WERI-Rb-1 (cell line): Measurements from ENCODE around the gene AOC3.

Source experiments
- DNase-seq: peaks from one replicate; pipeline ENCODE4 v3.0.0-alpha.2; 2020
- H3K27ac ChIP-seq: fragments of 250-450 bp; sonication (Bioruptor Pico); 2 replicates; pipeline ENCODE4 v1.5.1; 2020; ENCODE audit warnings: mild to moderate bottlenecking, moderate library complexity
- H3K27me3 ChIP-seq: fragments of 250-450 bp; sonication (Bioruptor Pico); 2 replicates; pipeline ENCODE4 v1.5.1; 2021; ENCODE audit warnings: mild to moderate bottlenecking, low read depth, moderate library complexity; ENCODE audit not compliant: insufficient read depth, severe bottlenecking
- H3K36me3 ChIP-seq: fragments of 250-450 bp; sonication (Bioruptor Pico); 2 replicates; pipeline ENCODE4 v1.5.1; 2020; ENCODE audit warnings: mild to moderate bottlenecking, moderate library complexity
- H3K4me3 ChIP-seq: 2 replicates; pipeline ENCODE4 v1.5.1; 2011; ENCODE audit warnings: low read depth, mild to moderate bottlenecking, control low read depth, low read length
- H3K9me3 ChIP-seq: fragments of 250-450 bp; sonication (Bioruptor Pico); 2 replicates; pipeline ENCODE4 v1.5.1; 2021; ENCODE audit warnings: mild to moderate bottlenecking, moderate library complexity; ENCODE audit not compliant: severe bottlenecking
- TF ChIP-seq, protein P1 (sequence below): IDR thresholded peaks from 2 replicates; pipeline ENCODE4 v1.5.1; 2011; ENCODE audit warnings: low read depth, mild to moderate bottlenecking, control low read depth, inconsistent platforms, low read length

Gene AOC3

DNA sequence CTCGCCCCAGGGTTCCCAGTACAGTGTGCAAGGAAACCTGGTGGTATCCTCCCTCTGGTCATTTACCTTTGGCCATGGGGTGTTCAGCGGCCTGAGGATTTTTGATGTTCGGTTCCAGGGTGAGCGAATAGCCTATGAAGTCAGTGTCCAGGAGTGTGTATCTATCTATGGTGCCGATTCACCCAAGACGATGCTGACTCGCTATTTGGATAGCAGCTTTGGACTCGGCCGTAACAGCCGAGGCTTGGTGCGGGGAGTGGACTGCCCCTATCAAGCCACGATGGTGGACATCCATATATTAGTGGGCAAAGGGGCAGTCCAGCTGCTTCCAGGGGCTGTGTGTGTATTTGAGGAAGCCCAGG lies 5.5 kb upstream of the AOC3 start:
- H3K27ac ChIP-seq, result no peak overlapping the region
- H3K4me3 ChIP-seq, result no peak overlapping the region
- DNase-seq, result no peak
- no peaks in the 10 kb centered on the region for H3K27me3 ChIP-seq
- H3K9me3 ChIP-seq, result no peaks in the 10 kb centered on the region
- H3K36me3 ChIP-seq, result peaks cover 49% of the 10 kb centered on the region
- TF ChIP-seq, protein P1, sequence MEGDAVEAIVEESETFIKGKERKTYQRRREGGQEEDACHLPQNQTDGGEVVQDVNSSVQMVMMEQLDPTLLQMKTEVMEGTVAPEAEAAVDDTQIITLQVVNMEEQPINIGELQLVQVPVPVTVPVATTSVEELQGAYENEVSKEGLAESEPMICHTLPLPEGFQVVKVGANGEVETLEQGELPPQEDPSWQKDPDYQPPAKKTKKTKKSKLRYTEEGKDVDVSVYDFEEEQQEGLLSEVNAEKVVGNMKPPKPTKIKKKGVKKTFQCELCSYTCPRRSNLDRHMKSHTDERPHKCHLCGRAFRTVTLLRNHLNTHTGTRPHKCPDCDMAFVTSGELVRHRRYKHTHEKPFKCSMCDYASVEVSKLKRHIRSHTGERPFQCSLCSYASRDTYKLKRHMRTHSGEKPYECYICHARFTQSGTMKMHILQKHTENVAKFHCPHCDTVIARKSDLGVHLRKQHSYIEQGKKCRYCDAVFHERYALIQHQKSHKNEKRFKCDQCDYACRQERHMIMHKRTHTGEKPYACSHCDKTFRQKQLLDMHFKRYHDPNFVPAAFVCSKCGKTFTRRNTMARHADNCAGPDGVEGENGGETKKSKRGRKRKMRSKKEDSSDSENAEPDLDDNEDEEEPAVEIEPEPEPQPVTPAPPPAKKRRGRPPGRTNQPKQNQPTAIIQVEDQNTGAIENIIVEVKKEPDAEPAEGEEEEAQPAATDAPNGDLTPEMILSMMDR, result no peak

DNA sequence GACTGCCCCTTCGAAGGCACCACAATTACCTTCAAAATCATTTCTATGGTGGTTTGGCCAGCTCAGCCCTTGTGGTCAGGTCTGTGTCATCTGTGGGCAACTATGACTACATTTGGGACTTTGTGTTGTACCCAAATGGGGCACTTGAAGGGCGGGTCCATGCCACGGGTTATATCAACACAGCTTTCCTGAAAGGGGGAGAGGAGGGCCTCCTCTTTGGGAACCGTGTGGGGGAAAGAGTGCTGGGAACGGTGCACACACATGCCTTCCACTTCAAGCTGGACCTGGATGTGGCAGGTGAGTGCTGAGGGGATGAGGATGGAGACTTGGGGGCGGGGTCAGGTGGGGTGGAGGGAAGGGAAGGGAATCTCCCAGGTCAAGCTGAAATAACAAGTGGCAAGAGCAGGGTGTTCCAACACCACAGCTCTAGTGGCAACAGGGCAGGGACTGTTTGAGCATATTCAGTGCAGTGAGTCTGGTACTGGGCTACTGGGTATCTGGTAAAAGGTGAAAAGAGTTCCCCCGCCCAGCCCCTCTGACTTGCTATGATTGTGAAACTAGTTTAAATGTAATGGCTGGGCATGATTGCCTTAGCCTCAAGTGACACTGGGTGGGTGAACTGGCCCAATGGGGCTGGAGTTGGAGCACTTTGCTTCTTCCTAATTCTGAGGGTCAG lies 4.9 kb upstream of the AOC3 start:
- TF ChIP-seq, protein P1, result no peak
- H3K27ac ChIP-seq, result no peak overlapping the region
- H3K27me3 ChIP-seq, result no peaks in the 10 kb centered on the region
- H3K36me3 ChIP-seq, result peaks cover 47% of the 10 kb centered on the region
- no peak for DNase-seq
- no peak overlapping the region for H3K4me3 ChIP-seq
- H3K9me3 ChIP-seq, result no peaks in the 10 kb centered on the region

DNA sequence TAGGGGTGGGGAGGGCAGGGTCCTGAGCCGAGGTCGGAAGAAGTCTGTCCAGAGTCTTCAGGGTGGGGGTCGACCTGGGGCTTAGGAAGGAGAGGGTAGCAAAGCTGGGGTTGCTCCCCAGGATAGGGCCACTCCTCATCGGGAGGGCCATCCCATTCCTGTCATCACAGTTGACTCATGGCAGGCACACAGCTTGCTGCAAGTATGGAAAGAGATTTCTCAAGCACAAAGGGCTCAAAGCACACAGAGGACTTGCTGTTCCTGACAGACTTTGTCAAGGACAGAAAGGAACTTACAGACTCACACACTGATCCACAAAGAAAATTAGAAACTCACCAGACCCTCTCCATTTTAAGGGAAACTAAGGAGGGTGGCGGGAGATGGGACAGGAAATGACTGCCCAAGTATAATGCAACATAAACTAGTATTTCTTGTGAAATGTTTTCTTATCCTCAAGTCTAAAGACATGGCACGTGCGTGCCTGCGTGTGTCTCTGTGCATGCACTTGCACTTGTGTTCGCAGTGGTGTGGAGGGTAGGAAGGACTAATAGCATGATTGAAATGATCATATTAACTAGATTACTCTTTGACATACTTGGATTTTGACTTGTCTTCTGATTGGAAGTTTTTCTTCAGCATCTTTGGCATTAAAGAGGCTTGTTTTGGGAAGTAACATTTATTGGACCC lies 4.3 kb upstream of the AOC3 start:
- H3K36me3 ChIP-seq, result peaks cover 40% of the 10 kb centered on the region
- no peaks in the 10 kb centered on the region for H3K9me3 ChIP-seq
- no peaks in the 10 kb centered on the region for H3K27me3 ChIP-seq
- TF ChIP-seq, protein P1, result no peak
- H3K4me3 ChIP-seq, result no peak overlapping the region
- no peak overlapping the region for H3K27ac ChIP-seq
- DNase-seq, result no peak

DNA sequence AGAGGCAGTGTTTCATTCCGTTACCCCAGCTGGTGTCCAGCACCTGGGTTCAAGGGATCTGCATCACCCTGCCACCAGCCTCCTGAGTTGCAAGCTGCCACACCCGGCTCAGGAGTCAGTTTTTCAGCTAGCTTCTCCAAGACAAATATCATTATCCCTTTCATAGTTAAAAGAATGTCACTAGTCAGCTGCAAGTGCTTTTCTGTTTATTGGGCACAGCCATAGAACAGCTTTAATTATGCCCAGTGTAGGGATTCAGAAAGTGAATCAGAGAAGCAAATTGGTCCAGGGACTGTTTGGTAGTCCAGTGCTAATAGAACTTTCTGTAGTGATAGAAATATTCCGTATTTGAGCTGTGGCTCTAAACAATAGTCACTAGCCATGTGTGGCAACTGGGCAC lies 2.9 kb upstream of the AOC3 start:
- Histone ChIP-seq H3K4me3 (no peak overlapping the region), H3K9me3 (no peaks in the 10 kb centered on the region), H3K36me3 (peaks cover 26% of the 10 kb centered on the region), H3K27me3 (no peaks in the 10 kb centered on the region), H3K27ac (no peak overlapping the region)
- DNase-seq, result no peak
- TF ChIP-seq, protein P1, result no peak

DNA sequence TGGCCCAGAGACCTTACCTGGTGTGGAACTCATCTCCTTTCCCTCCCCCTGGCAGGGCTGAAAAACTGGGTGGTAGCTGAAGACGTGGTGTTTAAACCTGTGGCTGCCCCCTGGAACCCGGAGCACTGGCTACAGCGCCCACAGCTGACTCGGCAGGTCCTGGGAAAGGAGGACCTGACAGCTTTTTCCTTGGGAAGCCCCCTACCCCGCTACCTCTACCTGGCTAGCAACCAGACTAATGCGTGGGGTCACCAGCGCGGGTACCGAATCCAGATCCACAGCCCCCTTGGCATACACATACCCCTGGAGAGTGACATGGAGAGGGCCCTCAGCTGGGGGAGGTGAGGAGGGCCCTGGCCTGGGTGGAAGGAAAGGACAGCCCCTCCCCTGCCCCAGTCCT lies 2.0 kb upstream of the AOC3 start:
- TF ChIP-seq, protein P1, result no peak
- no peak overlapping the region for H3K4me3 ChIP-seq
- DNase-seq, result no peak
- H3K36me3 ChIP-seq, result peaks cover 19% of the 10 kb centered on the region
- no peak overlapping the region for H3K27ac ChIP-seq
- H3K9me3 ChIP-seq, result no peaks in the 10 kb centered on the region
- no peaks in the 10 kb centered on the region for H3K27me3 ChIP-seq
